Mesenchymal stem cell (in vitro differentiated cells and primary cell): Measurements from ENCODE around the gene ATP6V0B.

Experiments used
- DNase-seq: peaks from one replicate; pipeline ENCODE4 v3.0.0-alpha.2; 2013
- H2AFZ ChIP-seq: one replicate; pipeline ENCODE4 v1.6.1; 2013; ENCODE audit warnings: low read depth, mild to moderate bottlenecking, control low read depth, inconsistent platforms, low read length, moderate library complexity
- H2AK5ac ChIP-seq: 2 replicates; pipeline ENCODE4 v1.6.1; 2013; ENCODE audit warnings: low read length, moderate library complexity, mild to moderate bottlenecking, inconsistent platforms; ENCODE audit not compliant: severe bottlenecking
- H2BK120ac ChIP-seq: one replicate; pipeline ENCODE4 v1.6.1; 2013; ENCODE audit warnings: low read depth, mild to moderate bottlenecking, inconsistent platforms, low read length, moderate library complexity
- H2BK12ac ChIP-seq, 2 experiments: one replicate each; pipeline ENCODE4 v1.6.1; 2013; ENCODE audit warnings: inconsistent platforms in 2 of 2, low read length in 2 of 2, mild to moderate bottlenecking in 2 of 2, moderate library complexity in 2 of 2, control low read depth in 1 of 2
- H2BK15ac ChIP-seq: one replicate; pipeline ENCODE4 v1.6.1; 2013; ENCODE audit warnings: mild to moderate bottlenecking, low read depth, inconsistent platforms; ENCODE audit not compliant: poor library complexity, severe bottlenecking
- H2BK5ac ChIP-seq: 2 replicates; pipeline ENCODE4 v1.6.1; 2013; ENCODE audit warnings: low read depth, mild to moderate bottlenecking, low read length, control low read depth, inconsistent platforms; ENCODE audit not compliant: poor library complexity, severe bottlenecking
- H3K14ac ChIP-seq, 2 experiments: one replicate each; pipeline ENCODE4 v1.6.1; 2013; ENCODE audit warnings: inconsistent platforms in 2 of 2, low read length in 2 of 2, control low read depth in 1 of 2, mild to moderate bottlenecking in 1 of 2, moderate library complexity in 1 of 2
- H3K18ac ChIP-seq, 2 experiments: one replicate each; pipeline ENCODE4 v1.6.1; 2013; ENCODE audit warnings: inconsistent platforms in 2 of 2, low read length in 2 of 2, control low read depth in 1 of 2, low read depth in 1 of 2, mild to moderate bottlenecking in 1 of 2
- H3K23ac ChIP-seq, 2 experiments: one replicate each; pipeline ENCODE4 v1.6.1; 2013; ENCODE audit warnings: inconsistent platforms in 2 of 2, low read length in 2 of 2, mild to moderate bottlenecking in 2 of 2, moderate library complexity in 2 of 2, control low read depth in 1 of 2
- H3K27ac ChIP-seq: 2 replicates; pipeline ENCODE4 v1.5.1; 2013; ENCODE audit warnings: mild to moderate bottlenecking, moderate library complexity, low read length, control low read depth, inconsistent platforms; ENCODE audit not compliant: poor library complexity, severe bottlenecking
- H3K27me3 ChIP-seq, 2 experiments: 2 replicates each; pipeline versions ENCODE4 v1.6.1 to v1.7.0; 2013; ENCODE audit warnings: low read length in 2 of 2, mild to moderate bottlenecking in 2 of 2, moderate library complexity in 2 of 2, control low read depth in 1 of 2, inconsistent platforms in 1 of 2; ENCODE audit not compliant: control insufficient read depth in 1 of 2, insufficient read depth in 1 of 2
- H3K36me3 ChIP-seq, 2 experiments: 2 replicates each; pipeline versions ENCODE4 v1.6.1 to v1.7.0; 2013; ENCODE audit warnings: low read length in 2 of 2, control low read depth in 1 of 2, inconsistent platforms in 1 of 2, low read depth in 1 of 2, mild to moderate bottlenecking in 1 of 2; ENCODE audit not compliant: insufficient read depth in 2 of 2, control insufficient read depth in 1 of 2
- H3K4ac ChIP-seq, 2 experiments: one replicate each; pipeline ENCODE4 v1.6.1; 2013; ENCODE audit warnings: inconsistent platforms in 2 of 2, low read length in 2 of 2, mild to moderate bottlenecking in 2 of 2, moderate library complexity in 2 of 2, control low read depth in 1 of 2, low read depth in 1 of 2
- H3K4me1 ChIP-seq: 2 replicates; pipeline ENCODE4 v1.6.1; 2013; ENCODE audit warnings: low read depth, low read length, control low read depth; ENCODE audit not compliant: control insufficient read depth, insufficient read depth
- H3K4me2 ChIP-seq: 2 replicates; pipeline ENCODE4 v1.6.1; 2013; ENCODE audit warnings: low read length, mild to moderate bottlenecking, inconsistent platforms; ENCODE audit not compliant: poor library complexity, severe bottlenecking
- H3K4me3 ChIP-seq, 2 experiments: 2 replicates each; pipeline versions ENCODE4 v1.5.1 to v1.7.0; 2013; ENCODE audit warnings: low read length in 2 of 2, mild to moderate bottlenecking in 2 of 2, control low read depth in 1 of 2, low read depth in 1 of 2; ENCODE audit not compliant: insufficient read depth in 1 of 2
- H3K79me1 ChIP-seq: replicated peaks from 2 replicates; pipeline ENCODE4 v1.6.1; 2013; ENCODE audit warnings: mild to moderate bottlenecking, control low read depth, low read length, inconsistent platforms; ENCODE audit not compliant: poor library complexity, severe bottlenecking
- H3K9ac ChIP-seq: 2 replicates; pipeline ENCODE4 v1.7.0; 2013; ENCODE audit warnings: mild to moderate bottlenecking, low read length, moderate library complexity
- H3K9me3 ChIP-seq: 2 replicates; pipeline ENCODE4 v1.7.0; 2013; ENCODE audit warnings: mild to moderate bottlenecking, low read length; ENCODE audit not compliant: control insufficient read depth
- H4K8ac ChIP-seq: one replicate; pipeline ENCODE4 v1.6.1; 2013; ENCODE audit warnings: inconsistent platforms, mild to moderate bottlenecking, low read length, moderate library complexity
- H4K91ac ChIP-seq: one replicate; pipeline ENCODE4 v1.6.1; 2013; ENCODE audit warnings: mild to moderate bottlenecking, low read length, inconsistent platforms
- WGBS: methylation state at CpG from one replicate; pipeline ENCODE4 v1.1.7; 2013; ENCODE audit warnings: mixed read lengths; 5-methylcytosine and 5-hydroxymethylcytosine counted together

Gene ATP6V0B

GRCh38 chr1:43951021-43951985 is 23.5 kb upstream of the ATP6V0B start:
- no peak overlapping the region for H3K23ac ChIP-seq
- H2AK5ac ChIP-seq: no peak overlapping the region
- H2BK5ac ChIP-seq: no peak overlapping the region
- H3K27ac ChIP-seq: no peak overlapping the region
- no peak overlapping the region for H4K91ac ChIP-seq
- no peak overlapping the region for H2AFZ ChIP-seq
- H3K4me3 ChIP-seq: peak overlapping the region in 1 of 2 experiments; percentile 27
- H3K18ac ChIP-seq: no peak overlapping the region
- no peak overlapping the region for H3K4me2 ChIP-seq
- peaks cover 46% of the 10 kb centered on the region for H3K79me1 ChIP-seq
- H4K8ac ChIP-seq: no peak overlapping the region
- no peaks in the 10 kb centered on the region for H3K9me3 ChIP-seq
- no peaks in the 10 kb centered on the region for H3K27me3 ChIP-seq
- H3K14ac ChIP-seq: no peak overlapping the region
- H3K9ac ChIP-seq: no peak overlapping the region
- H2BK15ac ChIP-seq: no peak overlapping the region
- no peak overlapping the region for H2BK120ac ChIP-seq
- H3K4ac ChIP-seq: no peak overlapping the region
- H3K36me3 ChIP-seq: peaks cover 16 to 25% of the 10 kb centered on the region in 2 experiments
- peaks cover 26% of the 10 kb centered on the region for H3K4me1 ChIP-seq
- no peak for DNase-seq
- 97% methylated on average over 4 of the region's 4 CpGs for WGBS
- H2BK12ac ChIP-seq: no peak overlapping the region

- Histone ChIP-seq H2BK120ac (no peak overlapping the region), H3K4me2 (no peak overlapping the region), H3K4ac (no peak overlapping the region), H2BK5ac (no peak overlapping the region), H3K9me3 (no peaks in the 10 kb centered on the region), H2BK12ac (no peak overlapping the region), H4K91ac (no peak overlapping the region), H3K79me1 (peaks cover 41% of the 10 kb centered on the region), H2BK15ac (no peak overlapping the region), H3K18ac (no peak overlapping the region), H3K4me1 (peaks cover 19% of the 10 kb centered on the region), H3K4me3 (no peak overlapping the region), H3K27ac (no peak overlapping the region), H2AK5ac (no peak overlapping the region), H3K23ac (no peak overlapping the region), H4K8ac (no peak overlapping the region), H3K14ac (no peak overlapping the region), H3K9ac (no peak overlapping the region), H3K27me3 (no peaks in the 10 kb centered on the region), H2AFZ (no peak overlapping the region), H3K36me3 (peaks cover 32 to 40% of the 10 kb centered on the region in 2 experiments)
- 70% methylated on average over 8 of the region's 8 CpGs for WGBS
- no peak for DNase-seq
These were observed 21.9 kb upstream of the ATP6V0B start for GRCh38 chr1:43952731-43953346.

GRCh38 chr1:43953361-43953760 is 21.4 kb upstream of the ATP6V0B start:
- H2BK5ac ChIP-seq: no peak overlapping the region
- DNase-seq: no peak
- H3K27ac ChIP-seq: no peak overlapping the region
- no peak overlapping the region for H3K23ac ChIP-seq
- H3K9ac ChIP-seq: no peak overlapping the region
- H3K4me1 ChIP-seq: peaks cover 14% of the 10 kb centered on the region
- H3K4ac ChIP-seq: no peak overlapping the region
- H3K4me2 ChIP-seq: no peak overlapping the region
- no peak overlapping the region for H2BK12ac ChIP-seq
- no peak overlapping the region for H2BK15ac ChIP-seq
- H4K8ac ChIP-seq: no peak overlapping the region
- H2BK120ac ChIP-seq: no peak overlapping the region
- H4K91ac ChIP-seq: no peak overlapping the region
- no peak overlapping the region for H3K14ac ChIP-seq
- no peak overlapping the region for H3K18ac ChIP-seq
- 95% methylated on average over 3 of the region's 3 CpGs for WGBS
- no peak overlapping the region for H3K4me3 ChIP-seq
- H2AK5ac ChIP-seq: no peak overlapping the region
- H2AFZ ChIP-seq: no peak overlapping the region
- H3K27me3 ChIP-seq: no peaks in the 10 kb centered on the region
- peaks cover 37 to 45% of the 10 kb centered on the region in 2 experiments for H3K36me3 ChIP-seq
- H3K79me1 ChIP-seq: peaks cover 36% of the 10 kb centered on the region
- H3K9me3 ChIP-seq: no peaks in the 10 kb centered on the region

GRCh38 chr1:43954036-43954435 is 20.7 kb upstream of the ATP6V0B start:
- H3K23ac ChIP-seq: no peak overlapping the region
- no peak overlapping the region for H3K4ac ChIP-seq
- no peak overlapping the region for H2BK120ac ChIP-seq
- H3K4me1 ChIP-seq: peaks cover 9% of the 10 kb centered on the region
- H3K18ac ChIP-seq: no peak overlapping the region
- WGBS: 85% methylated on average over 5 of the region's 5 CpGs
- no peak overlapping the region for H3K4me2 ChIP-seq
- peaks cover 43 to 52% of the 10 kb centered on the region in 2 experiments for H3K36me3 ChIP-seq
- H2AFZ ChIP-seq: no peak overlapping the region
- H2BK12ac ChIP-seq: no peak overlapping the region
- H2AK5ac ChIP-seq: no peak overlapping the region
- H3K4me3 ChIP-seq: no peak overlapping the region
- H4K91ac ChIP-seq: no peak overlapping the region
- no peak overlapping the region for H3K27ac ChIP-seq
- no peaks in the 10 kb centered on the region for H3K9me3 ChIP-seq
- H3K14ac ChIP-seq: no peak overlapping the region
- no peaks in the 10 kb centered on the region for H3K27me3 ChIP-seq
- H2BK5ac ChIP-seq: no peak overlapping the region
- H3K79me1 ChIP-seq: peaks cover 30% of the 10 kb centered on the region
- DNase-seq: no peak
- H3K9ac ChIP-seq: no peak overlapping the region
- H4K8ac ChIP-seq: no peak overlapping the region
- H2BK15ac ChIP-seq: no peak overlapping the region
